Putamen (tissue), 1 donor: ENCODE measurements around the gene MRPS2.

Source experiments
- DNase-seq: peaks from one replicate; pipeline ENCODE4 v3.0.0-alpha.2; 2016; ENCODE audit warnings: low spot score

Gene MRPS2

DNA sequence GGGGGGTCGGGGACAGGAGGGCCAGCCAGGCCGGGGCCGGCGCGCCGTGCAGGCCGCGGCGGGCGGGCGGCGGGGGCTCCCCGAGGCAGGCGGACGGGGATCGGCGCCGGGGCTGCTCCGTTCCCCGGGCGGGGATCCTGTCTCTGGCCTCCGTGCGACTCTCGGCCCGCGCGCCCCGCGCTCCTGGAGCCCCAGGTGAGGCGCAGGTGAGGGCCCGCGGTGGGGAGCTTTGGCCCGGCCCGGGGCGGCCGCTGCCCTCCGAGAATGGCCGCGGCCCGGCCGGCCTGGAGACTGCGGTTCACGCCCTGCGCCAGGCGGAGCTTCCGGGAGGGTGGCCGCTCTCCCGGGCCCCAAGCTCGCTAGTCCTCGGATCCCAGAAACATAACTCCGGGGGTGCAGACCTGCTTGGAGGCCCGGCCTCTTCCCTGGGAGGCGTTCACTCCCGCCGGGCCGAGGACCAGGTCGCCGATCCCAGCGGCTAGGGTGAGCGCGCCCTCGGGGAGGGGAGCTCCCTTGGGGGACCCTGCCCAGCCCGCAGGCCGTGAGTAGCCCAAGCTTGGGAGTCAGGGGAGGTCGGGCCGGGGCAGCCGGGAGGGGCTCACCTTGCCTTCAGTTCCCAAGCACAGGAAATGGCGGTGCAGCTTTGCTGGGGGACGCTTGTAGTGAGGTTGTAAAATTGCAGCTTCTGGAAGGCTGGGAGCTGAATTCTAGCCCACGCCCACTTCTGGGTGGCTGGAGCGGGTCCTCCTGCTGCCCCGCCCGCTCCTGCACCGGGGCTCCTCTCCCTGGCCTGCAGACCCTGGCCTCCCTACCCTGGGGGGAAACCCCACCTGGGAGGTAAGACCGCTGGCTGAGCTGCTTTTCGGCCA lies 20.2 kb upstream of the MRPS2 start:
- no peak for DNase-seq

DNA sequence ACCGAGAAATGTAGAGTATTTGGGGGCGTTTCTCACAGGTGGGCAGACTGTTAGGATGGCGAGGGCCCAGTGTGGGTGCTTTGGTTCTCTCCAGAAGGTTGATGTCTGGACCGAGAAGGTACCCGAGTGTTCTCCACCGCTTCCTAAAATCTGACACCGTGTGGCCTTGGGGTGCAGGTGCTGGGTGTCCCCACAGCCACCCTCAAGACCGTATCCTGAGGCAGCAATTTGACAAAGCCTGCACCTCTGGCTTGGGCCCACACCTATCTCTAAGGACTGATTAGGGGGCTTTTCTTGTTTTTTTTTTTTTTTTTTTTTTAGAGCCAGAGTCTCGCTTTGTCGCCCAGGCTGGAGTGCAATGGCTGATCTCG lies 19.6 kb upstream of the MRPS2 start:
- no peak for DNase-seq

DNA sequence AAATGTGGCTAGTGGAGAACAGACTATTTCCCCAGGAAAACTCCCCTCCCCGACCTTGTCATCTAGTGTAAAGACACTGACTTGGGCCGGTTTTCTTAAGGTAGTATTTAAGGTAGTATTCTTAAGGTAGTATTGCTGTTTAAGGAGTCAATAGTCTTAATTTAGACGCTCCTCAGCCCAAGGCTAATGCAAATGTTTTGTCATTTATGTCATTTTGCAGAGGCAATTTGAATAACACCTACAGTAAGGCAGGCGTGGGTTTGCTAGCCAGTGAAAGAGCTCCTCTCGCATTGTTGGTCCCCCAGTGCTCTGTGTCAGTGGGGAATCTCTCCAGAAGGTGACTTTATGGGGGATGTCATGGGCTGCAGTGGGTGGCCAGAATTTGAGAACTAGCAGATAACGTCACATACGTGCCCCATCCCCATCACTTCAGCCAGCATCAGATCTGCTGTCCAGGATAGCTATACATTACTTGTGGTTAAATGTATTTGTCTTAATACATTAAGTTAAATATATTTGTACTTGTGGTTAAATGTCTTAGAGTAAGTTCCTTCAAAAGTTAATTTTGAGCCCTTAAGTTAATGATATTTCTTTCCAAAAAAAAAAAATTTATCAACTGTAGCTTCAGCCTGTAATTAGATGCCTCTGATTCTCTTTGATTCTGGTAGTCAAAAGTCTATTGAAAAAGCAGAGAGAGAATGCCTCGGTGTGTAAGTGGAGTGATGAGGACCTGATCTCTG lies 18.3 kb upstream of the MRPS2 start:
- no peak for DNase-seq

DNA sequence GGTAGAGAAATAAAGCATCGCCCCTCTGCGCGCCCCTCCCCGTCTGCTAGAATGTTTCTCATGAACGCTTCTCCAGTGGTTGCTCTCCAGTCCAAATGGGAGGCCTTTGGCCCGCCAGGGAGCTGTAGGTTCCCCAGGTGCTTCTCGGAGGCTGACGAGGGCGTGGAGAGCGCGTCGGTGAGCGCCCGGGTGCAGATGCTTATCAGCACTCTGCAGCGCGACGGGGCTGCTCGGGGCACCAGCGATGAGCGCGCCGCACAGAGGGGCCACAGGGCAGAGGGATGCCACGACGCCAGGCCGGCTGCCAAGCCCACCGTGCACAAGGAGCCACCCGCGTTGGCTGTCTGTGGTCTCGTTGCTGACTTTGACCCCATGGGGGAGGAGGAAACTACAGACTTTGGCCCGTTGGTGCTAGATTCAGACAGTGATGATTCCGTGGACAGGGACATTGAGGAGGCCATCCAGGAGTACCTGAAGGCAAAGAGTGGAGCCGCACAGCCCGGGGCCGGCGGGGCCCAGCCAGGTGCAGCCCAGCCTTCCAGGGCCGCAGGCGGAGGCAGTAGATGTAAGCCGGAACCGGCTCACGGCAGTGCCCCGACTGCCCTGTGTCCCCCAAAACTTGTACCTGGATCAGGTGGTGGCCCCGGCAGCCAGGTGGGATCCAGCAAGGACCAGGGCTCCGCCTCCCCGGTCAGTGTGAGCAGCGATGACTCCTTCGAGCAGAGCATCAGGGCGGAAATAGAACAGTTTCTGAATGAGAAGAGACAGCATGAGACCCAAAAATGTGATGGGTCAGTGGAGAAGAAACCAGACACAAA lies 15.8 kb upstream of the MRPS2 start:
- no peak for DNase-seq

DNA sequence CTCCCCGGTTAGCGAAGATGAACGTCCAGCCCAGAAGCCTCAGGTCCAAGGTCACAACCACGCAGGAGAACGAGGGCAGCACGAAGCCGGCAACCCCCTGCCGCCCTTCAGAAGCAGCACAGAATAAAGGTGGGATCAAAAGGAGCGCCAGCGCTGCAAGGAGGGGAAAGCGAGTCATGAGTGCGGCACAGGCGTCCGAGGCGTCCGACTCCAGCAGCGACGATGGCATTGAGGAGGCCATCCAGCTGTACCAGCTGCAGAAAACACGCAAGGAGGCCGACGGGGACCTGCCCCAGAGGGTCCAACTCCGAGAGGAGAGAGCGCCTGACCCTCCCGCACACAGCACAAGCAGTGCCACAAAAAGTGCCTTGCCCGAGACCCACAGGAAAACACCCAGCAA lies 15.1 kb upstream of the MRPS2 start:
- DNase-seq = no peak

DNA sequence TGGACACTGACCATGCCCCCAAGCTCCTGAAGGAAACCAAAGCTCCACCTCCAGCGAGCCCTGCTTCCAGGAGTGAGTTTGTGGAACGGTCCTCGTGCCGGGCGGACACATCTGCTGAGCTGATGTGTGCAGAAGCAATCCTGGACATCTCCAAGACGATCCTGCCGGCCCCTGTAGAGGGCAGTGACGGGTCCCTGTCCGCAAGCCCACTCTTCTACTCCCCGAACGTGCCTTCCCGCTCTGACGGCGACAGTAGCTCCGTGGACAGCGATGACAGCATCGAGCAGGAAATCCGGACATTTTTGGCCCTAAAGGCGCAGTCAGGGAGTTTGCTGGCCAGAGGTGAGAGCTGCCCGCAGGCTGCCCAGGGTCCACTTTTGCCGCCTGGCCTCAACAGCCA lies 14.7 kb upstream of the MRPS2 start:
- no peak for DNase-seq

DNA sequence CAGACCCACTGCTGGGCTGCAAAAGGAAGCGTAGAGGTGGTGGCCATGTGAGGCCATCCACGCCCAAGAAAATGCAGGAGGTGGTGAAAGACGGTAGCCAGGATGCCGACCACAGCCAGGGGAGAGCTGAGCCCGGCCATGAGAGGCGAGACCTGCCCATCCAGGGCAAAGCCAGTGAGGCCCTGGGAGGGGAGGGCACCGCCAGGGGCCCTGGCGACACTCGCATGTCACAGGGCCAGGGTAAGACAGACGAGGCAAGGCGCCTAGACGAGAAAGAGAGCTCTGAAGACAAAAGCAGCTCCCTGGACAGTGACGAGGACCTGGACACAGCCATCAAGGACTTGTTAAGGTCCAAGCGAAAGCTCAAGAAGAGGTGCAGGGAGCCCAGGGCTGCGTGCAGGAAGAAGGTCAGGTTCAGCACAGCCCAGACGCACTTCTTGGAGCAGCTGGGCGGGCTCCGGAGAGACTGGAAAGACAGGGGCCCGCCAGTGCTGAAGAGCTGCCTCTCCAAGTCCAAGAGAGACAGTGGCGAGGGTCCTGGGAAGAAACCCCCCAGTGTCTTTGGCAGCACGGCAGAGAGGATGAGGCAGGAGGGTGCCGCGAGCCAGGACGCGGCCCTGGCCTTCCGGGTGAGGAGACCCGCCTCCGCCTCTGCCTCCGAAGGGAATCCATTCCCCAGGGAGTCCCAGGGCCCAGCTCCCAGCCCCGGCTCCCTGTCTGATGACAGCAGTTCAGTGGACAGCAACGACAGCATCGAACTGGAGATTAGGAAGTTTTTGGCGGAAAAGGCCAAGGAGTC lies 14.0 kb upstream of the MRPS2 start:
- no peak for DNase-seq

DNA sequence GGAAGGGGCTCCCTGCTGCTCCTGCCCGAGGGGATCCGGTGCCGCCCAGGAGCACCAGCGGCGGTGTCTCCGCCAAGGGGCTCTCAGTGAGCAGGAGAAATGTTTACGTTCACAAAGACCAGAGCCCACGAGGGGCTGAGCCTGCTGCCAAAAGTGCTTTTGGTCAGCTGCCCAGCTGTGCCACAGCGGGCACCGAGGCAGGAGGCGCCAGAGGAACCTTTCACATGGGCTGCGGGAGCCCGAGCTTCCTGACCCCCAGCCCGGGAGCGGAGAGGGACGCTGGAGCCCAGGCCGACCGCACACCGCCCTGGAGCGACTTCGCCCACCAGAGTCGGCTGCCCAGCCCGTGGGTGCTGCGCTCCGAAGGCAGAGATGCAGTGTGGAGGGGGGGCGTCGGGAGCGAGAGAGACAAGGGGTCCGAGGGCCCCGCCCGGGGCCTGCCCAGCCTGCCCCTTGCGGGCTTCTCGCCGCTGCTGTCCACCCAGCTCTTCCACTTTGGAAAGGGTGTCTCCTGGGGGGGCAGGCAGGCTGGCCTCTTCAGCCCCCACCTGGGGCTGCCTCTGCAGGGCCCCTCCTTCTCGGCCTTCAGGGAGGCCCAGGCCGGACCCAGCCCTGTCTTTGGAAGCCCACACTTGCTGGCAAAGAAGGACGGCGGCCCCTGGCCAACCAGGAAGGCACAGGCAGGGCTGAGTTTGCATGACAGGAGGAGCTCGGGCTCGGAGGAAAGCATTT lies 13.0 kb upstream of the MRPS2 start:
- DNase-seq = no peak

DNA sequence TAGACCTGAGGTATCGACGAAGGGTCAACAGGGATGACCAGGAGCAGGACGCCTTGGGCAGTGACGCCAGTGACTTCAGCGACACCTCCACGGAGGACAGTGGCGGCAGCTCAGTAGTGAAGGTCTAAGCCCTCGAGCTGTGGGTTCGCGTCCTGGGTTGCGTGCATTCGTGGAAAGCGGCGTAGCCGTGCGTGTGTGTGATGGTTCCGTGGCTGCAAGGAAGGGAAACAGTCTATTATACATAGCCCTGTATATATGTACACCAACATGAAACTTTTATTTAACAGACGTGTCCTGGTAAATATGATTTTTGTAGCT lies 12.5 kb upstream of the MRPS2 start:
- no peak for DNase-seq

DNA sequence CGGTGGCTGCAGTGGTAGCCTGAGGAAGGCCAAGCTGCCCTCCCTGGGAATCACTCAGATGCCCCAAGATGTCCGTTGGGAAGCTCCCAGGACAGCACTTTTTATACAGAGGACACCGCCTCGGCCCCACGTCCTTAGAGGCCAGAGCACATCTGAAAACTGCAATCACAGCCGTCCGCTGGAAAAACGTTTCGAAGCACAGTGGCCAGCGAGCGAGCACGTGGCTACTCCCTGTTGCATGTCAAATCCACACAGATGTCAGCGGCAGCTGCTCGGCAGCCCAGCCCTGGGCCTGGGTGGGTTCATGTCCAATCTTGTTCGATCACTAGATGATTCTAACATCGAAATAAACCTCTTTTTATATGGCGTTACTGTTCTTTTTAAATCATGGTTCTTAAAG lies 12.0 kb upstream of the MRPS2 start:
- no peak for DNase-seq

DNA sequence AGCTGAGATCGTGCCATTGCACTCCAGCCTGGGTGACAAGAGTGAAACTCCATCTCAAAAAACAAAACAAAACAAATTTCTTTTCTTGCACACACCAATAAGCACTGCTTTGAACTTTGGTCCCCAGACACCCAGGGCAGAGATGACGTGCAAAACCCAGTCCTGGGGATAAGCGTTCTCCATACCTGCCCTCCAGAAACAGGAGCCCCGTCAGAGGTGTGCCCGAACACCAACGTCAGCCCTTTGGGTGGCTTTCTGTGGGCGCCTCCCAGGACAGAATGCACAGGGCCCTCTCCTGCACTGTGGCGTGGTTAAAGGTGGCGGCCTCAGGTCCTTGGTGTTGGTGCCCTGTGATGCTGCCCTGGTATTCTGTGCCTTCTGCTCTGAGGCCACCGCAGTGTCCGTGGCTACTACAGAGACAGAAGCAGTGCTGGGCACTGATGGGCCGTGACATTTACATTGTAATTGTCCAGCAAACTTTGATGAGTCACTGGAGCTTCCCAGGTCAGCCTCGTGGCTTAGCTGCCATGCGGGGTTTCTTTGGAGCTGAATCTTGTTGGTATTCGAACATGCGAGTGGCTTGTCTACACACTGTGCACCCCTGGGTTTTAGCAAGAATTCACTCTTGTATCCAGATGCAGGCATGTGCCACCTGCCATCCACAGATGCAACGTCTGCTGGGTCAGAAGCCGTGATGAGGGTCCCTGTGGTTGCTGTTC lies 11.1 kb upstream of the MRPS2 start:
- no peak for DNase-seq

DNA sequence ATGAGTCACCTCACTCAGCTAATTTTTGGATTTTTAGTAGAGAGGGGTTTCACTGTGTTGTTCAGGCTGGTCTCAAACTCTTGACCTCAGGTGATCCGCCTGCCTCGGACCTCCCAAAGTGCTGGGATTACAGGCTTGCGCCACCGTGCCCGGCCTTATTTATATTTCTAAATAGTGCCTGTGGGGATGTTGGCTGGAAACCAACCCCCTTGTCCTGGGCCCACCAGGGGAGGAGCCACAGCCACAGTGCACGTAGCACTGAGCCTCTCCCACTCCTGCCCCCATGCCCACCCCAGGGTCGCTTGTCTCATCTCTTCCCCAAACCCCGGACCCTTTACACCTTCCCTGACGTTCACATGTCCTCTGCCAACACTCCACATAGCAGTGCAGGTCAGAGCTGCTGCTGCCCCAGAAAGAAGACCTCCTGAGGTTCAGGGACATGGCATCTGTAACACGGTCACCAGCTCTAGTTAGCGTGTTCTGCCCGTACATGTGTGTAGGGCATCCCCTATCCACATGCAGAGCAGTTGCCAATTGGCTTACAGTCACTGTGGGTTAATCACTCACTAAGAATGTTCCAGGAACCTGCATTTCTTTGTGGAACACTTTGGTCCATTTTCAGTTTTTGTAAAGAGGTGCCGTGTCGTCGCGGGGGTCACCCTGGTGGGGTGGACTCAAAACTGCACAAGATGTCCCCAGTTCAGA lies 10.2 kb upstream of the MRPS2 start:
- DNase-seq = no peak

DNA sequence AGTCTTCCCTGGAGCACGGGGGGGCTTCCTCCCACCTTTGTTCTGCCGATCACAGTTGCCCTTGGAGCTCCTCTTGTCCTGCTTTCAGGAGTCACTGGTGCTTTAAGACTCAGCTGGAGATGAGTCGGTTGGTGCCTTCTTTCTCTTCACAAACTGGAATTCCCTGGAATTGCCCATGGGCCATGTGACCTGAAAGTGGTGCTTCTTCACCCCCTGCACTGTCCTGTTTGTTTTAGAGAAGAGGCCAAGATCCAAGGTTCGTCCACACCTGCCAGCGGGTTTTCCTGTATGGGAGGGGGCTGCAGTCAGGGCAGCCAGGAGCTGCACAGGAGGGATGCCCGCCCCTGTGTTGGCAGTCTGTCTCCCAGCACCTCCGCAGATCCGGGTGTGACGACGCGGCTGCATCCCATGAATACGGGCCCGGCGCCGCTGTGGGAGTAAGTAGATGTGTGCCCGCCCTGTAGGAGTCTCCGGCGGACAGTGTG lies 9.5 kb upstream of the MRPS2 start:
- no peak for DNase-seq

DNA sequence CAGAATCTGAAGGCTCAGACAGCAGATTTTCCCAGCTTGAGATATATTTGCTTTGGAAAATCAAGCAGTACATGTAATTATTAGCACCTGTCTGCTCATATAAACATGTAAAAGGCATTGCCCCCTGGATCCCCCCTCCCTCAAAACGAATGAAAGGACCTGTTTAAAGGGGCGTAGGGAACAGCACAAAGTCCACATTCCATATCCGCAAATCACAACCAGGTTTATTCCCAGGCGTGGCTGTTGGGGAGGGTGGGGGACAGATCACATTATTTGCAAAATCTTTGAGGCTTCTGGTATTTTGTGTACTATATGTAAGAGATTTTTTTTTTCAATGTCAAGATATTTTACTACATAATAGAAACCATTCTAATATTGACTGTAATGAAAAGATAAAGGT lies 8.7 kb upstream of the MRPS2 start:
- DNase-seq = no peak

DNA sequence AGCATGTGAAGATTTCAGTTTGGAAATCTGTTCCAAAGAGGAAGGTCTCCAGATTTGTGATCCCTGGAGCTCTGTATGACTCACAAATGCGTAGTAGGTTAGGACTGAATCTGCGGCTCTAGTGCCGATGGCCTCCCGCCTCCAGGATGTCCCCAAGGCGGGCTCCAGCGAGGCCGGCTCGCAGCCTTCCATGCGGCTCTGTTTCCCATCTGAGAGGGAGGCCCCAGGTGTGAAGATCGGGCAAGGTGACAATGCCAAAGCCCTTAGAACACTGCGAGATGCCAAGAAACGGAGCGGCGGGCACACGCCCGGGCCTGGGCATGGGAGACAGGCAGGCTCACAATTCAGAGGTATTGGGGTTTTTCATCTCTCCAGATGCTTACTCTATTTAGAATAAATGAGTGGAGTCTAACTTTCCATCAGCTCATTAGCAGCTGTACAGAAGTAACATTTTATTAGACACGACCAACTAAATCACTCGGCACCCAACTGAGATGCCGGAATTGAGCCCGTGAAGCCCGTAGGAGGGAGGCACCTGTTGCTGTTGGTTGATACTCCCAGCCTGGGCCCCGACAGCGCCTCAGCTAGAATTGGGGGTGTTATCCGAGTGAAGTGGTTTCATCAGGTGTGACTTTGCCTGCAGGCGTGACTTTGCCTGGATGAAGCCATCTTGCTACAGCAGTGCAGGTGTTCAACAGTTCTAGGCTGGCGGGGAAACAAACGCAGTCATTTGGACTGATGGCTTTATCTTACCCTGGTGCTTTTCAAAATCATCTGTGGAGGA lies 7.4 kb upstream of the MRPS2 start:
- no peak for DNase-seq

DNA sequence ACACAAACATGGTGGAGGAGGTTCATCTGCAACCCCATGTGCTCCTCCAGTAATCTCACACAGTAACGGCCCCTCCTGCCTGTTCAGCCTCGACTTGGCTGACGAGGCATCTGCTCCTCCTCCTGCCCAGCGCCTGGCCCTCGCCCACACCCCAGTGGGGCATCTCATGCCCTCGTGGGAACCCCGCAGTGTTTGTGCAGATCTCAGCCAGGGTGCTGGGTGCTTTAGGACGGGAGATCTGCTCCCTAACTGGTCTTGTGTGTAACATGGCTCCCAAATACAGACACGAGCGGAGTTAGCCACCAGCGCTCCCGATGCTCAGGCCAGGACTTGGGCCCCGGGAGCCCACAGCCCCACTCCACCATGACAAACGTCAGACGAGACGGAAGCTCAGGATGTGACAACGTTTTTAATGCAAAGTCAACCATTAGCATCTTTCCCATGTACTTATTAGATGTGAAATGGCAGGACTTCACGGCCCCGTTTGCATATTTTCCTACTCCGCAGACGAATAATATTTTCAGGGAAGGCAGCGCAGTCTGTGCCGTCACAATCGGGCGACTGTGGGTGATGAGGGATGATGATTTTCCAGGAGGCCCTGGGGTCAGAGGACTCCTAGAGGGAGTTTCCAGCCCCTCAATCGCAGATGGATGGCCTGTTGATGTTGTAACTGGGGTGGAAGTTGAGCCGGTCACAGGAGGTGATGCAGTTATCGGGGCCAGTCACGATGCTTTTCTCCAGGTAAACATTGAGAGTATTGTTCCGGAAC lies 5.5 kb upstream of the MRPS2 start:
- no peak for DNase-seq

DNA sequence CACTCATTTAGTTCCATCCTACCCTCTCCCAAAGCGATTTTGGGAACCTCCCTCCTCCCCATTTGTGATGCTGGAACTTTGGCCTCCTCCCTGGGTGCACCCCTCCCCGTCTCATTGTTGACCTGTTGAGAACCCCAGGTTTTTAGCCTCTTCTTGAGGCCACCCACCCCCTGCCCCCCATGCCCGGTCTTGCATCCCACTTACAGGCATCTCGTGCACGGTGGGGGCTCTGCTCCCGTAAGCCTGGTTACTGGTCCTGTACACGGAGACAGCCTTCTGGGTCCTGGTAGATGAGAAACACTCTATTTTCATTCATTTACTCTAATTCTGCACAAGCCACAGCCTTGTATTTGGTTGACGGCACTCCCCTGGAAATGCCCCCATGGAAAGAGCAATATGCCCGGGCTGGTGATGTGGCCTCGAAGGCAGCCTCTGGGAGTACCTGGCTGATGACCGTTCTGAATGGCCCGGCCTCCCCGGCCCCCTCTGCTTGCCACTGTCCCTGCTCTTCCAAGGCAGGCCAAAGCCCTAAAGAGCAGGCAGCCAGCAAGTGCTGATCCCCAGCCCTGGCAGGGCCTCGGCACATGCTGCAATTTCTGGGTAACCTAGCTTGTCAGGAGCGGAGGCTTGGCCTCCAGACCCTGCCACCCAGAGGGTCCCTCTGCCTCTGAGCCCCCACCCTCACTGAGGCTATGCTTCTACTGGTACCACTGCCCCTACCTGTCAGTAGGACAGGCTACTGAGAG lies 1.9 kb upstream of the MRPS2 start:
- no peak for DNase-seq
